Right ventricle myocardium superior (tissue), 1 donor: Measurements from ENCODE around the gene LIM2. TPM values are rescaled to one million over a fixed set of nuclear protein-coding genes. Genes with fewer than 3 reads are reported as not detected.
A peak's percentile ranks its signal among the peaks of the same experiment; 100 is the strongest.

ENCODE experiments used
- ATAC-seq: fragments of 200-7000 bp; cut with Tn5 transposase; one replicate; pipeline ENCODE4 v1.9.1; 2020; ENCODE audit warnings: mild to moderate bottlenecking; ENCODE audit not compliant: poor library complexity
- DNase-seq: peaks from one replicate; pipeline ENCODE4 v3.0.0-alpha.2; 2020
- intact Hi-C: fragments of 100-400 bp; cut with DNase I; formaldehyde crosslinking; loops from one replicate; pipeline ENCODE4 v1.11.2; 2022
- total RNA-seq: library from RNA; stranded (reverse); fragmentation: NEBNext Ultra II Directional; extraction: Animal tissue kit (Norgen Biotek cat#: 25700); gene quantifications from one replicate; pipeline ENCODE4 v1.2.1, GENCODE V29; 2021
- donor health status: DM: no; HTN: yes; CAD: no; lungs with severe emphysema.

The LIM2 gene
- total RNA-seq, 1 donor from 2014 or later: not detected

- peak; percentile 23 for DNase-seq
- intact Hi-C loops: no loop called here
- no peak for ATAC-seq
These were observed 40.4 kb downstream of the LIM2 start for GRCh38 chr19:51347209-51347928.

GRCh38 chr19:51346742-51347141 is 41.0 kb downstream of the LIM2 start:
- no peak for ATAC-seq
- DNase-seq: peak; percentile 35
- intact Hi-C loops: no loop called here

GRCh38 chr19:51345076-51345620 is 42.6 kb downstream of the LIM2 start:
- DNase-seq (peak; percentile 19), ATAC-seq (no peak)
- intact Hi-C loops: no loop called here

- peak; percentile 17 for DNase-seq
- intact Hi-C loops: no loop called here
- no peak for ATAC-seq
These were observed 44.9 kb downstream of the LIM2 start for GRCh38 chr19:51342631-51343569.

- intact Hi-C loops: no loop called here
- no peak for ATAC-seq
- DNase-seq: peak; percentile 19
These were observed 45.7 kb downstream of the LIM2 start, which contains the start of gene VSIG10L for GRCh38 chr19:51341976-51342580. Gene VSIG10L, minus strand, starts transcription at chr19:51342139. Its CDS starts 15 bp downstream, at chr19:51342124.

GRCh38 chr19:51341066-51341465 is 46.7 kb downstream of the LIM2 start:
- peak; percentile 39 for DNase-seq
- intact Hi-C loops: no loop called here

GRCh38 chr19:51339687-51340656 is 47.8 kb downstream of the LIM2 start:
- ATAC-seq (peak; percentile 96), DNase-seq (peak; percentile 99)
- intact Hi-C loops: loop anchor here (2.0 kb wide), 1 partner anchor 99 kb away; no protein-coding TSS in a partner anchor

More at GRCh38 chr19:51341066-51341465, 46.7 kb downstream of the LIM2 start:
- ATAC-seq: no peak

GRCh38 chr19:51339313-51339686 is 48.5 kb downstream of the LIM2 start:
- no peak for ATAC-seq
- intact Hi-C loops: loop anchor here (2.0 kb wide), 1 partner anchor 100 kb away; no protein-coding TSS in a partner anchor
- no peak for DNase-seq

GRCh38 chr19:51338563-51339312 is 49.0 kb downstream of the LIM2 start:
- intact Hi-C loops: loop anchor here (2.0 kb wide), 1 partner anchor 100 kb away; no protein-coding TSS in a partner anchor
- peak; percentile 81 for ATAC-seq
- DNase-seq: peak; percentile 89

- ATAC-seq (no peak), DNase-seq (peak; percentile 24)
- intact Hi-C loops: loop anchor here (2.0 kb wide), 1 partner anchor 101 kb away; no protein-coding TSS in a partner anchor
These were observed 49.8 kb downstream of the LIM2 start for GRCh38 chr19:51337861-51338562.

- ATAC-seq (no peak), DNase-seq (peak; percentile 29)
- intact Hi-C loops: no loop called here
These were observed 50.5 kb downstream of the LIM2 start for GRCh38 chr19:51337141-51337860.

- no peak for DNase-seq
- ATAC-seq: no peak
- intact Hi-C loops: no loop called here
These were observed 53.8 kb downstream of the LIM2 start for GRCh38 chr19:51333836-51334460.

GRCh38 chr19:51331716-51332115 is 56.1 kb downstream of the LIM2 start:
- intact Hi-C loops: no loop called here
- ATAC-seq: no peak
- no peak for DNase-seq

- DNase-seq (no peak), ATAC-seq (no peak)
- intact Hi-C loops: no loop called here
These were observed 56.6 kb downstream of the LIM2 start for GRCh38 chr19:51331193-51331592.

GRCh38 chr19:51330366-51330765 is 57.4 kb downstream of the LIM2 start:
- DNase-seq (no peak), ATAC-seq (no peak)
- intact Hi-C loops: no loop called here
